H1 (cell line): ENCODE measurements around the gene EPHA2. TPM values are rescaled to one million over a fixed set of nuclear protein-coding genes. Genes with fewer than 3 reads are reported as not detected.

Experiments
- CTCF ChIA-PET: fragments of 300-600 bp; sonication (Branson Sonifier 250); formaldehyde crosslinking; loops from one replicate; lab custom pipeline; 2021; ENCODE audit not compliant: partially characterized antibody; lab: Charles Lee
- POLR2A ChIA-PET: fragments of 300-600 bp; sonication (Branson Sonifier 250); formaldehyde crosslinking; loops from one replicate; lab custom pipeline; 2021; ENCODE audit warnings: inconsistent platforms; ENCODE audit not compliant: partially characterized antibody; lab: Charles Lee
- DNase-seq, 2 experiments: peaks; one replicate each; pipeline versions ENCODE4 v3.0.0 to v3.0.0-alpha.2; 2010 to 2022; ENCODE audit warnings: low spot score in 2 of 2, low read depth in 1 of 2, mixed read lengths in 1 of 2
- FAIRE-seq: peaks from 2 replicates; lab custom pipeline; 2011; peaks lifted over from hg19 to GRCh38; lab: Jason Lieb, UNC
- H2AFZ ChIP-seq: 2 replicates; pipeline ENCODE4 v1.8.1; 2012; ENCODE audit warnings: low read length, inconsistent platforms
- H2AK5ac ChIP-seq: 2 replicates; pipeline ENCODE4 v1.6.1; 2013; ENCODE audit warnings: low read depth, low read length
- H2BK120ac ChIP-seq: replicated peaks from 2 replicates; pipeline ENCODE3; 2013; ENCODE audit warnings: low read depth, low read length, inconsistent platforms
- H2BK12ac ChIP-seq: 2 replicates; pipeline ENCODE4 v1.6.1; 2013; ENCODE audit warnings: low read depth, low read length
- H2BK15ac ChIP-seq: 2 replicates; pipeline ENCODE4 v1.6.1; 2013; ENCODE audit warnings: low read length
- H2BK20ac ChIP-seq: 2 replicates; pipeline ENCODE4 v1.6.1; 2013; ENCODE audit warnings: low read length
- H2BK5ac ChIP-seq: 2 replicates; pipeline ENCODE4 v1.6.1; 2013; ENCODE audit warnings: low read depth, low read length
- H3K14ac ChIP-seq: 2 replicates; pipeline ENCODE4 v1.6.1; 2013; ENCODE audit warnings: inconsistent platforms; ENCODE audit not compliant: insufficient read length
- H3K18ac ChIP-seq: 2 replicates; pipeline ENCODE4 v1.6.1; 2013; ENCODE audit warnings: low read length; ENCODE audit errors: extremely low read depth
- H3K23ac ChIP-seq: 2 replicates; pipeline ENCODE4 v1.6.1; 2013; ENCODE audit warnings: inconsistent platforms; ENCODE audit not compliant: insufficient read length
- H3K23me2 ChIP-seq: 2 replicates; pipeline ENCODE4 v1.6.1; 2013; ENCODE audit warnings: low read depth, low read length
- H3K27ac ChIP-seq: 2 replicates; pipeline ENCODE4 v1.6.1; 2011; ENCODE audit warnings: low read depth, low read length, inconsistent platforms
- H3K27me3 ChIP-seq, 4 experiments: replicated peaks in 1 of 4; 1 replicate in 1 of 4; 2 replicates in 3 of 4; pipeline versions ENCODE4 v1.6.1 to v1.8.1; 2011 to 2013; ENCODE audit warnings: low read length in 3 of 4, mild to moderate bottlenecking in 3 of 4, inconsistent platforms in 2 of 4, mixed read lengths in 2 of 4, moderate library complexity in 1 of 4; ENCODE audit not compliant: control insufficient read depth in 3 of 4, insufficient read depth in 3 of 4; ENCODE audit errors: extremely low read depth in 1 of 4
- H3K36me3 ChIP-seq, 4 experiments: 2 replicates each; pipeline versions ENCODE4 v1.6.1 to v1.8.1; 2011 to 2013; ENCODE audit warnings: mild to moderate bottlenecking in 4 of 4, low read length in 3 of 4, moderate library complexity in 2 of 4, control low read depth in 1 of 4, inconsistent platforms in 1 of 4; ENCODE audit not compliant: insufficient read depth in 4 of 4, control insufficient read depth in 2 of 4
- H3K4ac ChIP-seq: replicated peaks from 2 replicates; pipeline ENCODE3; 2013; ENCODE audit warnings: low read length, low read depth, mixed read lengths, inconsistent platforms; ENCODE audit not compliant: insufficient read length
- H3K4me1 ChIP-seq, 4 experiments: replicated peaks in 1 of 4; 1 replicate in 1 of 4; 2 replicates in 3 of 4; pipeline versions ENCODE4 v1.6.1 to v1.8.1; 2011 to 2013; ENCODE audit warnings: low read length in 3 of 4, inconsistent platforms in 2 of 4, mixed read lengths in 1 of 4; ENCODE audit not compliant: insufficient read depth in 4 of 4, control insufficient read depth in 3 of 4
- H3K4me2 ChIP-seq, 2 experiments: 2 replicates each; pipeline versions ENCODE4 v1.6.1 to v1.8.1; 2011 to 2013; ENCODE audit warnings: low read depth in 2 of 2, low read length in 2 of 2, control low read depth in 1 of 2, inconsistent platforms in 1 of 2, mild to moderate bottlenecking in 1 of 2; ENCODE audit not compliant: insufficient read depth in 1 of 2
- H3K4me3 ChIP-seq, 4 experiments: fragments of 200-600, 300-600 bp in 1 of 4; sonication (generic), shearing (Covaris generic), sonication (Bioruptor Twin) in 1 of 4; 2 replicates each; pipeline versions ENCODE4 v1.5.1 to v1.8.1; 2011 to 2016; ENCODE audit warnings: low read length in 4 of 4, low read depth in 3 of 4, control low read depth in 2 of 4, inconsistent platforms in 2 of 4, mild to moderate bottlenecking in 2 of 4, mixed read lengths in 1 of 4, moderate library complexity in 1 of 4; ENCODE audit not compliant: insufficient read depth in 2 of 4; ENCODE audit errors: extremely low read depth in 1 of 4
- H3K56ac ChIP-seq: replicated peaks from 2 replicates; pipeline ENCODE3; 2013; ENCODE audit warnings: low read depth, mild to moderate bottlenecking, mixed read lengths, low read length, inconsistent platforms; ENCODE audit not compliant: insufficient read length
- H3K79me1 ChIP-seq: 2 replicates; pipeline ENCODE4 v1.6.1; 2013; ENCODE audit warnings: low read depth, low read length, control low read depth
- H3K79me2 ChIP-seq, 2 experiments: 2 replicates each; pipeline versions ENCODE4 v1.6.1 to v1.8.1; 2012 to 2013; ENCODE audit warnings: low read length in 2 of 2, mild to moderate bottlenecking in 2 of 2, inconsistent platforms in 1 of 2; ENCODE audit not compliant: insufficient read depth in 2 of 2, control insufficient read depth in 1 of 2
- H3K9ac ChIP-seq, 4 experiments: replicated peaks in 1 of 4; 1 replicate in 1 of 4; 2 replicates in 3 of 4; pipeline versions ENCODE4 v1.6.1 to v1.8.1; 2011 to 2013; ENCODE audit warnings: low read depth in 3 of 4, low read length in 3 of 4, control low read depth in 2 of 4, mild to moderate bottlenecking in 2 of 4, moderate library complexity in 2 of 4, inconsistent platforms in 1 of 4; ENCODE audit errors: extremely low read depth in 1 of 4
- H3K9me3 ChIP-seq, 2 experiments: 2 replicates each; pipeline versions ENCODE4 v1.6.1 to v1.8.1; 2012 to 2013; ENCODE audit warnings: mild to moderate bottlenecking in 2 of 2, moderate library complexity in 2 of 2, control low read depth in 1 of 2, inconsistent platforms in 1 of 2, low read depth in 1 of 2, low read length in 1 of 2, mixed read lengths in 1 of 2; ENCODE audit not compliant: insufficient read depth in 2 of 2
- H4K20me1 ChIP-seq, 2 experiments: replicated peaks in 1 of 2; 2 replicates each; pipeline versions ENCODE3 to v1.8.1; 2011 to 2013; ENCODE audit warnings: inconsistent platforms in 2 of 2, low read length in 2 of 2, mild to moderate bottlenecking in 1 of 2; ENCODE audit not compliant: insufficient read depth in 2 of 2, control insufficient read depth in 1 of 2
- H4K5ac ChIP-seq: 2 replicates; pipeline ENCODE4 v1.6.1; 2013; ENCODE audit warnings: low read length, low read depth, mixed read lengths, inconsistent platforms; ENCODE audit not compliant: insufficient read length
- H4K8ac ChIP-seq: 2 replicates; pipeline ENCODE4 v1.8.0; 2013; ENCODE audit warnings: mild to moderate bottlenecking, moderate library complexity, low read length, inconsistent platforms; ENCODE audit not compliant: insufficient read depth; ENCODE audit errors: extremely low read depth
- H4K91ac ChIP-seq: replicated peaks from 2 replicates; pipeline ENCODE3; 2013; ENCODE audit warnings: low read length, mixed read lengths, inconsistent platforms; ENCODE audit not compliant: insufficient read length
- BRCA1 ChIP-seq: IDR thresholded peaks from 2 replicates; pipeline ENCODE4 v1.6.1; 2012; ENCODE audit warnings: low read depth, low read length, improper control_type of control experiment
- CBX5 ChIP-seq: fragments of 300-800, 300-1000 bp; sonication (generic); IDR thresholded peaks from 2 replicates; pipeline ENCODE4 v1.7.1; 2016; ENCODE audit warnings: antibody characterized with exemption, low read length, low read depth
- CEBPB ChIP-seq: IDR thresholded peaks from 2 replicates; pipeline ENCODE4 v1.6.1; 2012; ENCODE audit warnings: low read depth, low read length
- CHD2 ChIP-seq: IDR thresholded peaks from 2 replicates; pipeline ENCODE4 v1.6.1; 2012; ENCODE audit warnings: low read length, improper control_type of control experiment
- CTBP2 ChIP-seq: IDR thresholded peaks from 2 replicates; pipeline ENCODE4 v1.7.0; 2011; ENCODE audit warnings: borderline replicate concordance, mild to moderate bottlenecking, moderate library complexity, mixed read lengths, low read length; ENCODE audit not compliant: insufficient read depth, insufficient read length
- GABPA ChIP-seq: IDR thresholded peaks from 2 replicates; pipeline ENCODE4 v1.6.1; 2011; ENCODE audit warnings: mild to moderate bottlenecking, low read length, moderate library complexity, borderline replicate concordance; ENCODE audit not compliant: insufficient read depth
- GTF2F1 ChIP-seq: IDR thresholded peaks from 2 replicates; pipeline ENCODE4 v1.6.1; 2012; ENCODE audit warnings: low read depth, low read length, improper control_type of control experiment, borderline replicate concordance
- MAX ChIP-seq: IDR thresholded peaks from 2 replicates; pipeline ENCODE4 v1.6.1; 2012; ENCODE audit warnings: inconsistent platforms
- POLR2A ChIP-seq, 2 experiments: IDR thresholded peaks; 1 replicate in 1 of 2; 2 replicates in 1 of 2; pipeline ENCODE4 v1.6.1; 2011; ENCODE audit warnings: low read depth in 2 of 2, low read length in 2 of 2, mild to moderate bottlenecking in 2 of 2; ENCODE audit errors: control extremely low read depth in 1 of 2
- POLR2AphosphoS5 ChIP-seq: IDR thresholded peaks from 2 replicates; pipeline ENCODE4 v1.6.1; 2011; ENCODE audit warnings: low read depth, low read length
- RXRA ChIP-seq: IDR thresholded peaks from 2 replicates; pipeline ENCODE4 v1.6.1; 2011; ENCODE audit warnings: low read depth, mild to moderate bottlenecking, low read length, moderate library complexity; ENCODE audit not compliant: insufficient read depth
- SIRT6 ChIP-seq: IDR thresholded peaks from one replicate; pipeline ENCODE4 v1.7.1; 2012; ENCODE audit warnings: low read length, inconsistent platforms
- SP1 ChIP-seq: IDR thresholded peaks from 2 replicates; pipeline ENCODE4 v1.6.1; 2011; ENCODE audit warnings: low read depth, low read length
- TAF7 ChIP-seq: optimal IDR thresholded peaks from 2 replicates; pipeline ENCODE3; 2011; ENCODE audit warnings: low read depth, mild to moderate bottlenecking, inconsistent platforms, low read length, moderate library complexity, borderline replicate concordance
- WGBS, 2 experiments: shearing (Covaris generic) in 1 of 2; methylation state at CpG; one replicate each; pipeline versions ENCODE4 v1.1.6 to v1.1.7; 2013 to 2015; ENCODE audit warnings: low lambda C conversion rate in 2 of 2, mixed read lengths in 2 of 2, inconsistent platforms in 1 of 2, low coverage in 1 of 2, missing lambda C conversion rate in 1 of 2; ENCODE audit not compliant: insufficient replicate concordance in 2 of 2, insufficient coverage in 1 of 2, insufficient read length in 1 of 2; ENCODE audit errors: extremely low coverage in 1 of 2, missing lambda C conversion rate in 1 of 2; 5-methylcytosine and 5-hydroxymethylcytosine counted together
- polyA plus RNA-seq, 7 experiments: library from polyadenylated mRNA; depleted of rRNA in 3 of 7; stranded (reverse) in 5 of 7; unstranded in 2 of 7; fragments of >200 nt in 5 of 7; fragments of 200-250 nt in 2 of 7; gene quantifications; 1 replicate in 5 of 7; 2 replicates in 1 of 7; 4 replicates in 1 of 7; pipeline versions ENCODE4 v1.2.1 to v1.2.3, GENCODE V29; 2011 to 2013; ENCODE audit warnings: missing spikeins in 2 of 7, mixed read lengths in 2 of 7
- total RNA-seq: library from RNA; stranded (reverse); fragmentation: NEBNext Ultra II Directional; extraction: Animal tissue kit (Norgen Biotek cat#: 25700); gene quantifications from 2 replicates; pipeline ENCODE4 v1.2.1, GENCODE V29; 2021

EPHA2 gene
- total and polyA plus RNA-seq, 2 of the 8 experiments (the other 6 are each of a cell fraction or from before 2014, with no cell fraction given) = 26.8 to 33.6 TPM

GRCh38 chr1:16134066-16134801 lies 21.6 kb downstream of the EPHA2 start:
- Histone ChIP-seq H3K14ac (no peak overlapping the region), H2BK15ac (no peak overlapping the region), H3K4me2 (no peak overlapping the region), H3K79me2 (peaks cover 0 to 7% of the 10 kb centered on the region in 2 experiments; a peak in 2 of 4 replicates), H3K9ac (no peak overlapping the region), H3K23ac (no peak overlapping the region), H4K91ac (no peak overlapping the region), H2BK12ac (no peak overlapping the region), H2BK120ac (no peak overlapping the region), H4K8ac (no peak overlapping the region), H3K23me2 (no peaks in the 10 kb centered on the region), H2AFZ (no peak overlapping the region), H3K18ac (no peak overlapping the region), H3K4me3 (no peak overlapping the region), H4K5ac (no peak overlapping the region), H4K20me1 (peaks cover 17 to 30% of the 10 kb centered on the region in 2 experiments), H3K4ac (no peak overlapping the region), H2BK20ac (no peak overlapping the region), H3K79me1 (peaks cover 2% of the 10 kb centered on the region), H3K56ac (no peak overlapping the region), H3K9me3 (no peaks in the 10 kb centered on the region), H2AK5ac (no peak overlapping the region), H3K36me3 (peaks cover 23 to 77% (median 61%) of the 10 kb centered on the region in 4 experiments), H3K27me3 (no peaks in the 10 kb centered on the region), H2BK5ac (no peak overlapping the region), H3K4me1 (0 out of 7 replicates have a peak, but pooled peaks cover 0 to 3% (median 0%) of the 10 kb centered on the region in 4 experiments), H3K27ac (no peak overlapping the region)
- FAIRE-seq = no peak
- CTCF ChIA-PET = interaction anchor here (0.8 to 7.5 kb wide), 5 partner anchors 10 to 55 kb away, joined by 3 to 45 read pairs (median 4); no protein-coding TSS in a partner anchor
- DNase-seq = no peak
- POLR2A ChIA-PET = interaction anchor here (1.5 to 1.8 kb wide), 2 partner anchors 12 kb away, joined by 5 read pairs; no protein-coding TSS in a partner anchor
- WGBS, 2 experiments = 95% methylated on average over 32 of the region's 33 CpGs; no CpG with 5 or more reads in 1 of the 2 experiments
- no peak for TF ChIP-seq TAF7
- no peak for TF ChIP-seq GABPA
- TF ChIP-seq CBX5 = no peak
- TF ChIP-seq CTBP2 = no peak
- no peak for TF ChIP-seq RXRA
- no peak for TF ChIP-seq SIRT6
- no peak for TF ChIP-seq SP1
- no peak for TF ChIP-seq CEBPB
- TF ChIP-seq MAX = no peak
- no peak for TF ChIP-seq POLR2AphosphoS5
- TF ChIP-seq CHD2 = no peak
- no peak for TF ChIP-seq BRCA1
- TF ChIP-seq GTF2F1 = no peak
- no peak for TF ChIP-seq POLR2A (IDR thresholded peaks at IDR 0.05; ENCODE audit: control extremely low read depth in 1 of 2, low read depth in 2 of 2, low read length in 2 of 2)
